LoVo (cell line): ENCODE data around the gene ALS2CL.

Source experiments
- DNase-seq: peaks from one replicate; pipeline ENCODE4 v3.0.0-alpha.2; 2016; ENCODE audit warnings: low spot score

Gene ALS2CL

GRCh38 chr3:46716461-46717441 is 23.3 kb upstream of the ALS2CL start:
- DNase-seq = no peak

GRCh38 chr3:46715507-46716175 is 22.2 kb upstream of the ALS2CL start:
- no peak for DNase-seq

- no peak for DNase-seq
Observed at GRCh38 chr3:46714728-46715506, 21.4 kb upstream of the ALS2CL start.

GRCh38 chr3:46713898-46714552 is 20.5 kb upstream of the ALS2CL start:
- DNase-seq = no peak

GRCh38 chr3:46713050-46713897 is 19.8 kb upstream of the ALS2CL start:
- no peak for DNase-seq

- DNase-seq = no peak
Observed at GRCh38 chr3:46712191-46713049, 18.9 kb upstream of the ALS2CL start.

GRCh38 chr3:46711760-46712159 is 18.3 kb upstream of the ALS2CL start:
- no peak for DNase-seq

- DNase-seq = no peak
Observed at GRCh38 chr3:46711305-46711704, 17.8 kb upstream of the ALS2CL start.

GRCh38 chr3:46710671-46711295 is 17.3 kb upstream of the ALS2CL start:
- DNase-seq = no peak

GRCh38 chr3:46710229-46710628 is 16.8 kb upstream of the ALS2CL start:
- no peak for DNase-seq

- no peak for DNase-seq
Observed at GRCh38 chr3:46709721-46710120, 16.2 kb upstream of the ALS2CL start.

GRCh38 chr3:46709157-46709654 is 15.7 kb upstream of the ALS2CL start:
- DNase-seq = no peak

- DNase-seq = no peak
Observed at GRCh38 chr3:46708401-46709156, 15.1 kb upstream of the ALS2CL start.

GRCh38 chr3:46707601-46708011 is 14.1 kb upstream of the ALS2CL start:
- no peak for DNase-seq

- no peak for DNase-seq
Observed at GRCh38 chr3:46706771-46707582, 13.5 kb upstream of the ALS2CL start.

- peak; percentile 14 for DNase-seq
Observed at GRCh38 chr3:46705751-46706552, 12.5 kb upstream of the ALS2CL start.

GRCh38 chr3:46705022-46705530 is 11.6 kb upstream of the ALS2CL start:
- peak; percentile 65 for DNase-seq
